Tibial artery (tissue), 4 donors: ENCODE data around the gene SOCS2.
"Not testable (repeated sequence)": the region's sequence is repeated elsewhere in the genome, so short reads cannot be mapped to it uniquely, and the experiment has no call there.

ENCODE experiments used
- DNase-seq, 2 donors: peaks; one replicate each; pipeline ENCODE4 v3.0.0-alpha.2; 2019
- H3K27ac ChIP-seq, 2 donors: fragments of 200-600 bp; sonication (generic) in 1 of 2; 1 replicate in 1 of 2; 2 replicates in 1 of 2; pipeline ENCODE4 v1.5.1; 2018 to 2019; ENCODE audit warnings: mild to moderate bottlenecking in 1 of 2
- H3K27me3 ChIP-seq, 2 donors: fragments of 200-600 bp; sonication (generic) in 1 of 2; one replicate each; pipeline versions ENCODE4 v1.5.1 to v1.6.0; 2016 to 2019
- H3K36me3 ChIP-seq, 3 donors: fragments of 200-600 bp; sonication (generic) in 2 of 3; one replicate each; pipeline ENCODE4 v1.5.1; 2016 to 2019; ENCODE audit warnings: mild to moderate bottlenecking in 2 of 3
- H3K4me1 ChIP-seq, 4 donors: fragments of 200-600 bp; sonication (generic) in 2 of 4; 1 replicate in 3 of 4; 2 replicates in 1 of 4; pipeline ENCODE4 v1.5.1; 2016 to 2019
- H3K4me3 ChIP-seq, 2 donors: fragments of 200-600 bp; sonication (generic) in 1 of 2; 1 replicate in 1 of 2; 2 replicates in 1 of 2; pipeline ENCODE4 v1.5.1; 2018 to 2019; ENCODE audit warnings: mild to moderate bottlenecking in 2 of 2
- H3K9me3 ChIP-seq, 3 donors: fragments of 200-600 bp; sonication (generic) in 1 of 3; one replicate each; pipeline ENCODE4 v1.5.1; 2016 to 2019
- intact Hi-C: fragments of 100-400 bp; cut with DNase I; formaldehyde crosslinking; loops from one replicate; pipeline ENCODE4 v1.15.0; 2023; ENCODE audit warnings: low total_unique reads
- TF ChIP-seq, protein P1 (sequence below), 2 experiments: fragments of 200-600 bp in 1 of 2; fragments of 450-650 bp in 1 of 2; IDR thresholded peaks; one replicate each; pipeline ENCODE4 v1.5.1; 2017 to 2019; ENCODE audit warnings: antibody characterized with exemption in 2 of 2, mild to moderate bottlenecking in 1 of 2, moderate library complexity in 1 of 2

Gene SOCS2

GRCh38 chr12:93552427-93552826 lies 20.0 kb upstream of the SOCS2 start:
- Histone ChIP-seq H3K27ac (no peak overlapping the region), H3K4me1 (no peaks in the 10 kb centered on the region), H3K36me3 (no peaks in the 10 kb centered on the region), H3K27me3 (no peaks in the 10 kb centered on the region), H3K9me3 (no peaks in the 10 kb centered on the region), H3K4me3 (no peak overlapping the region)
- DNase-seq = no peak
- TF ChIP-seq, protein P1, sequence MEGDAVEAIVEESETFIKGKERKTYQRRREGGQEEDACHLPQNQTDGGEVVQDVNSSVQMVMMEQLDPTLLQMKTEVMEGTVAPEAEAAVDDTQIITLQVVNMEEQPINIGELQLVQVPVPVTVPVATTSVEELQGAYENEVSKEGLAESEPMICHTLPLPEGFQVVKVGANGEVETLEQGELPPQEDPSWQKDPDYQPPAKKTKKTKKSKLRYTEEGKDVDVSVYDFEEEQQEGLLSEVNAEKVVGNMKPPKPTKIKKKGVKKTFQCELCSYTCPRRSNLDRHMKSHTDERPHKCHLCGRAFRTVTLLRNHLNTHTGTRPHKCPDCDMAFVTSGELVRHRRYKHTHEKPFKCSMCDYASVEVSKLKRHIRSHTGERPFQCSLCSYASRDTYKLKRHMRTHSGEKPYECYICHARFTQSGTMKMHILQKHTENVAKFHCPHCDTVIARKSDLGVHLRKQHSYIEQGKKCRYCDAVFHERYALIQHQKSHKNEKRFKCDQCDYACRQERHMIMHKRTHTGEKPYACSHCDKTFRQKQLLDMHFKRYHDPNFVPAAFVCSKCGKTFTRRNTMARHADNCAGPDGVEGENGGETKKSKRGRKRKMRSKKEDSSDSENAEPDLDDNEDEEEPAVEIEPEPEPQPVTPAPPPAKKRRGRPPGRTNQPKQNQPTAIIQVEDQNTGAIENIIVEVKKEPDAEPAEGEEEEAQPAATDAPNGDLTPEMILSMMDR (IDR thresholded peaks at IDR 0.05) = no peak
- intact Hi-C loops = no loop called here

DNA sequence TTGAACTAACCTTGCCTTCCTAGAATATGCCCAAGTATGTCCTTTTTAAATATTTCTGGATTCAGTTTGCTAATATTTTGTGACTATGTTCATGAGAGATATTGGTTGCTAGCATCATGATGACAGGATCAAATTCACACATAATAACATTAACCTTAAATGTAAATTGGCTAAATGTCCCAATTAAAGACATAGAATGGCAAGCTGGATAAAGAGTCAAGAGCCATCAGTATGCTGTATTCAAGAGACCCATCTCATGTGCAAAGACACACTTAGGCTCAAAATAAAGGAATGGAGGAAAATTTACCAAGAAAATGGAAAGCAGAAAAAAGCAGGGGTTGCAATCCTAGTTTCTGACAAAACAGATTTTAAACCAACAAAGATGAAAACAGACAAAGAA lies 14.6 kb upstream of the SOCS2 start:
- intact Hi-C loops = not testable (repeated sequence)

DNA sequence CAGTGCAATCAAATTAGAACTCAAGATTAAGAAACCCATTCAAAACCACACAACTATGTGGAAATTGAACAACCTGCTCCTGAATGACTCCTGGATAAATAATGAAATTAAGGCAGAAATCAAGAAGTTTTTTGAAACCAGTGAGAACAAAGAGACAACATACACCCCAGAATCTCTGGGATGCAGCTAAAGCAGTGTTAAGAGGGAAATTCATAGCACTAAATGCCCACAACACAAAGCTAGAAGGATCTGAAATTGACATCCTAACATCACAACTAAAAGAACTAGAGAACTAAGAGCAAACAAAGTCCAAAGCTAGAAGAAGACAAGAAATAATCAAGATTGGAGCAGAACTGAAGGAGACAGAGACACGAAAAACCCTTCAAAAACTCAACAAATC lies 13.8 kb upstream of the SOCS2 start:
- H3K4me1 ChIP-seq, H3K27me3 ChIP-seq, H3K27ac ChIP-seq, H3K36me3 ChIP-seq, intact Hi-C loops, DNase-seq, H3K4me3 ChIP-seq: not testable (repeated sequence)
- peaks cover 0 to 16% (median 6%) of the 10 kb centered on the region in 3 donors for H3K9me3 ChIP-seq

More for the DNA sequence above, 14.6 kb upstream of the SOCS2 start:
- not testable (repeated sequence) for H3K4me3 ChIP-seq, H3K27me3 ChIP-seq, H3K27ac ChIP-seq, DNase-seq, H3K36me3 ChIP-seq, H3K4me1 ChIP-seq
- H3K9me3 ChIP-seq = peaks cover 0 to 16% (median 6%) of the 10 kb centered on the region in 3 donors

DNA sequence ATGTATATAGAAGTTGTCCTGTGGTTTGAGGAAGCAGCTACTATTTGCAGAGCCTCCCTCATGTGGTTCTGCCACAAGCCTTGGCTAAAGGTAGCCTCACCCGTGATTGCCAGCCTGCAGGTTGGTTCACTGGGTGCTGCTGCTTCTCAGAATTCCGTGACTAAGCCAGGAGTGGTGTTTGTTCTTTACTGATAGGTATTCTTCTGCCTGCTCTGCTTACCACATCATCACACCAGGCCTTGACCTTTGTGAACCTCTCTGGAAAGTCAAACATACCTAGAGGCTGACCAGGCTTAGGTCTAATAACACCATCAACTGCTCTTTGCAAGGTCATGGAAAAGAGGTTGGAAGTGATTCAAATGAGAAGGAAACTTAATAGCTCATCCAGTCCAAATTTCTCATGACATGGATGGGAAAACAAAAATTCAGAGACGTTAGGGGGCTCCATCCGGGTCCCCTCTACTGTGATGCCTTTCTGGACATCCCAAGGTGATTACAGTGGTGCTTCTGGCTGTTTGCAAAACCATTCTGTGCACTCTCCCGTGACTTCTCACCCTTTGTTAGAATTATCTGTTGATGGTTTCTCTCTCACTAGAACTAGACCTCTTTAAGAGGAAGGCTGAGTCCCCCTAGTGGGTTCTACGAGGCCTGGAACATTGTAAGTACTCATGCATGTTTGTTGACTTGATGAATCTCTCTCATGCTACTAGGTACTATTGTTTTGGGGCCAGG lies 8.5 kb upstream of the SOCS2 start:
- intact Hi-C loops = loop anchor here (5.0 to 10.0 kb wide), 4 partner anchors 49 to 713 kb away; no protein-coding TSS in a partner anchor
- no peak overlapping the region for H3K27ac ChIP-seq
- DNase-seq = no peak

GRCh38 chr12:93565760-93566159 lies 6.7 kb upstream of the SOCS2 start:
- intact Hi-C loops = loop anchor here (10.0 kb wide), 3 partner anchors 51 to 409 kb away; no protein-coding TSS in a partner anchor
- no peaks in the 10 kb centered on the region for H3K36me3 ChIP-seq

More for the DNA sequence above, 8.5 kb upstream of the SOCS2 start:
- no peaks in the 10 kb centered on the region for H3K27me3 ChIP-seq
- TF ChIP-seq, protein P1 (IDR thresholded peaks at IDR 0.05) = no peak
- H3K4me1 ChIP-seq = peaks cover 0 to under 1% (median 0%) of the 10 kb centered on the region in 4 donors
- no peaks in the 10 kb centered on the region for H3K36me3 ChIP-seq
- H3K4me3 ChIP-seq = no peak overlapping the region
- H3K9me3 ChIP-seq = peaks cover 0 to 6% (median 2%) of the 10 kb centered on the region in 3 donors

DNA sequence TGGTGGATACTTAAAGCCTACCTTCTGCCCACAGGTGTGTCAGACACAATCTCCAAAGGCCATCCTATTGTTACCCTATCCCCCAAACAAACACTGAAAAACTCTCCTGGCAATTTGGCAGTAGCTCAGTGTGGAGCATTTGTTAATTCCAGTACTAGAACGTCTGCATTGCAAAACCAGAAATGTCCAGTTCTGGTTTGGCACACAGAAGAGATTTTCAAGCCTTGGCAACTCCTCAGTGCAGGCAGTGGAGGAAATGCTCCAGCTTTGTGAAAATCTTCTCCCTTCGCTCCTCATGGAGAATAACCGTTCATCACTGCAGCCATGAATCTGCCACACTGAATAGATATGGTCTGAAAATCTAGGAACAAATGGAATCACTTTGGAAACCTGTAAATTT lies 5.3 kb upstream of the SOCS2 start:
- H3K4me3 ChIP-seq = no peak overlapping the region
- intact Hi-C loops = loop anchor here (10.0 kb wide), 3 partner anchors 52 to 408 kb away; no protein-coding TSS in a partner anchor
- H3K4me1 ChIP-seq = peaks cover 0 to 13% (median 5%) of the 10 kb centered on the region in 4 donors
- H3K27ac ChIP-seq = no peak overlapping the region
- H3K36me3 ChIP-seq = no peaks in the 10 kb centered on the region
- H3K27me3 ChIP-seq = peaks cover 0 to 8% of the 10 kb centered on the region in 2 donors
- TF ChIP-seq, protein P1 (IDR thresholded peaks at IDR 0.05) = no peak
- no peak for DNase-seq
- H3K9me3 ChIP-seq = no peaks in the 10 kb centered on the region

More at GRCh38 chr12:93565760-93566159, 6.7 kb upstream of the SOCS2 start:
- Histone ChIP-seq H3K27me3 (no peaks in the 10 kb centered on the region), H3K9me3 (peaks cover 0 to 3% (median 0%) of the 10 kb centered on the region in 3 donors), H3K4me3 (no peak overlapping the region), H3K27ac (no peak overlapping the region), H3K4me1 (peaks cover 0 to 5% (median 0%) of the 10 kb centered on the region in 4 donors)
- TF ChIP-seq, protein P1 (IDR thresholded peaks at IDR 0.05) = no peak
- no peak for DNase-seq
